ENCODE data around the gene SEC61B. TPM values are rescaled to one million over a fixed set of nuclear protein-coding genes. Genes with fewer than 3 reads are reported as not detected.

Gene SEC61B
- total and polyA plus RNA-seq, 10 of the 15 experiments (the other 5 are each of a cell fraction or from before 2014, with no cell fraction given), result 108 to 747 (median 301) TPM

DNA sequence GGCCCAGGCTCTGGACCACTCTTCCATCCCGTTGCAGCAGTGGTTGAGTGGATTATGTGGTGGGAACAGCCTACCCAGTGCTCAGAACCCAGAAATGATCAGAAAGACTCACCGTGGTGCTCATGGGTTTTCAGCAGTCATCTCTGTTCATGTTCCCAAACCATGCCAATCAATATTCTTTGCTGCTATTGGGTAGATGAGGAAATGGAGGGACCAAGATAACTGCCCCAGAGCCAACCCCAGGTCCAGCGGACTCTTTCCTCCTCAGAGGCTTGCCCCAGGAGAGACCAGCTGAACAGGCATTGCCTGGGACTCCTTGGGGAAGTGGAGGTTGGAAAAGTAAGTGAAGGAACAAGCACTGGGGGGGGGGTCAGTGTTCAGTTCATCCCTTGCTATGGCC, 38.5 kb upstream of the SEC61B start:
- in situ Hi-C loops (cut with MboI), result loop anchor here (5.0 to 10.0 kb wide), 5 partner anchors 51 to 1141 kb away; no protein-coding TSS in a partner anchor
- no peak overlapping the region for H3K4me3 ChIP-seq
- DNase-seq (ENCODE audit: low read depth, low spot score) (no peak), FAIRE-seq (no peak), ATAC-seq (no peak)
- H3K4me1 ChIP-seq (ENCODE audit: control insufficient read depth, insufficient read depth, low read length), result peaks cover 77% of the 10 kb centered on the region
- 78% methylated on average over 3 of the region's 3 CpGs for WGBS (ENCODE audit: insufficient coverage, insufficient replicate concordance, low lambda C conversion rate, missing lambda C conversion rate)
- H3K27me3 ChIP-seq (replicated peaks in 1 of 2; ENCODE audit: control insufficient read depth in 2 of 2, insufficient read depth in 2 of 2, low read length in 1 of 2), result no peaks in the 10 kb centered on the region
- BruUV-seq (replicated peaks), result TSS peak; percentile 65
- H4K20me1 ChIP-seq (ENCODE audit: control insufficient read depth, insufficient read depth), result no peaks in the 10 kb centered on the region
- no peak overlapping the region for H3K4me2 ChIP-seq (ENCODE audit: control insufficient read depth, insufficient read depth)
- H3K36me3 ChIP-seq (ENCODE audit: control insufficient read depth in 2 of 2, insufficient read depth in 2 of 2, low read length in 1 of 2), result no peaks in the 10 kb centered on the region
- CTCF ChIA-PET, result interaction anchor here (0.5 to 9.3 kb wide), 24 partner anchors 11 to 1389 kb away, joined by 3 to 131 read pairs (median 5); partner anchors contain the start of genes ALG2 and SEC61B
- SMC1A ChIA-PET (ENCODE audit: uncharacterized antibody, unreplicated experiment), result interaction anchor here (0.9 to 12.4 kb wide), 13 partner anchors 11 to 1141 kb away, joined by 3 to 189 read pairs (median 11); partner anchors contain the start of genes ALG2 and SEC61B
- no peaks in the 10 kb centered on the region for H3K79me2 ChIP-seq (ENCODE audit: control insufficient read depth, insufficient read depth, low read length)
- POLR2A ChIA-PET, result interaction anchor here (0.6 to 2.4 kb wide), 7 partner anchors 19 to 978 kb away, joined by 3 to 11 read pairs (median 6); partner anchors contain the start of genes ALG2 and SEC61B
- peak overlapping the region; percentile 49 for H3K27ac ChIP-seq (ENCODE audit: control insufficient read depth, insufficient read depth)
- no peak overlapping the region for H2AFZ ChIP-seq (ENCODE audit: control insufficient read depth, low read depth, low read length)
- intact Hi-C loops (cut with micrococcal nuclease; ENCODE audit: unreplicated experiment), result loop anchor here (1.0 to 10.0 kb wide), 13 partner anchors 20 to 1251 kb away; partner anchors contain the start of genes ERP44, INVS, NR4A3 and SEC61B
- RAD21 ChIA-PET (ENCODE audit: unreplicated experiment), result interaction anchor here (0.5 to 13.6 kb wide), 18 partner anchors 10 to 1035 kb away, joined by 3 to 147 read pairs (median 6); partner anchors contain the start of genes ALG2 and SEC61B
- no peaks in the 10 kb centered on the region for H3K9me3 ChIP-seq (replicated peaks; ENCODE audit: control insufficient read depth, insufficient read depth, low read length)
- peak overlapping the region; percentile 28; the same call in 1 of the 2 replicates for H3K9ac ChIP-seq (ENCODE audit: control insufficient read depth, insufficient read depth, low read length)
- no peak for TF ChIP-seq TARDBP (IDR thresholded peaks at IDR 0.05; ENCODE audit: borderline replicate concordance)
- TF ChIP-seq, protein P1, sequence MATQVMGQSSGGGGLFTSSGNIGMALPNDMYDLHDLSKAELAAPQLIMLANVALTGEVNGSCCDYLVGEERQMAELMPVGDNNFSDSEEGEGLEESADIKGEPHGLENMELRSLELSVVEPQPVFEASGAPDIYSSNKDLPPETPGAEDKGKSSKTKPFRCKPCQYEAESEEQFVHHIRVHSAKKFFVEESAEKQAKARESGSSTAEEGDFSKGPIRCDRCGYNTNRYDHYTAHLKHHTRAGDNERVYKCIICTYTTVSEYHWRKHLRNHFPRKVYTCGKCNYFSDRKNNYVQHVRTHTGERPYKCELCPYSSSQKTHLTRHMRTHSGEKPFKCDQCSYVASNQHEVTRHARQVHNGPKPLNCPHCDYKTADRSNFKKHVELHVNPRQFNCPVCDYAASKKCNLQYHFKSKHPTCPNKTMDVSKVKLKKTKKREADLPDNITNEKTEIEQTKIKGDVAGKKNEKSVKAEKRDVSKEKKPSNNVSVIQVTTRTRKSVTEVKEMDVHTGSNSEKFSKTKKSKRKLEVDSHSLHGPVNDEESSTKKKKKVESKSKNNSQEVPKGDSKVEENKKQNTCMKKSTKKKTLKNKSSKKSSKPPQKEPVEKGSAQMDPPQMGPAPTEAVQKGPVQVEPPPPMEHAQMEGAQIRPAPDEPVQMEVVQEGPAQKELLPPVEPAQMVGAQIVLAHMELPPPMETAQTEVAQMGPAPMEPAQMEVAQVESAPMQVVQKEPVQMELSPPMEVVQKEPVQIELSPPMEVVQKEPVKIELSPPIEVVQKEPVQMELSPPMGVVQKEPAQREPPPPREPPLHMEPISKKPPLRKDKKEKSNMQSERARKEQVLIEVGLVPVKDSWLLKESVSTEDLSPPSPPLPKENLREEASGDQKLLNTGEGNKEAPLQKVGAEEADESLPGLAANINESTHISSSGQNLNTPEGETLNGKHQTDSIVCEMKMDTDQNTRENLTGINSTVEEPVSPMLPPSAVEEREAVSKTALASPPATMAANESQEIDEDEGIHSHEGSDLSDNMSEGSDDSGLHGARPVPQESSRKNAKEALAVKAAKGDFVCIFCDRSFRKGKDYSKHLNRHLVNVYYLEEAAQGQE (IDR thresholded peaks at IDR 0.05; ENCODE audit: low read depth, low read length), result no peak
- TF ChIP-seq YBX1 (IDR thresholded peaks at IDR 0.05), result no peak
- TF ChIP-seq, protein P2, sequence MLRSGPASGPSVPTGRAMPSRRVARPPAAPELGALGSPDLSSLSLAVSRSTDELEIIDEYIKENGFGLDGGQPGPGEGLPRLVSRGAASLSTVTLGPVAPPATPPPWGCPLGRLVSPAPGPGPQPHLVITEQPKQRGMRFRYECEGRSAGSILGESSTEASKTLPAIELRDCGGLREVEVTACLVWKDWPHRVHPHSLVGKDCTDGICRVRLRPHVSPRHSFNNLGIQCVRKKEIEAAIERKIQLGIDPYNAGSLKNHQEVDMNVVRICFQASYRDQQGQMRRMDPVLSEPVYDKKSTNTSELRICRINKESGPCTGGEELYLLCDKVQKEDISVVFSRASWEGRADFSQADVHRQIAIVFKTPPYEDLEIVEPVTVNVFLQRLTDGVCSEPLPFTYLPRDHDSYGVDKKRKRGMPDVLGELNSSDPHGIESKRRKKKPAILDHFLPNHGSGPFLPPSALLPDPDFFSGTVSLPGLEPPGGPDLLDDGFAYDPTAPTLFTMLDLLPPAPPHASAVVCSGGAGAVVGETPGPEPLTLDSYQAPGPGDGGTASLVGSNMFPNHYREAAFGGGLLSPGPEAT (IDR thresholded peaks at IDR 0.05; ENCODE audit: low read depth), result no peak
- TF ChIP-seq ZZZ3 (IDR thresholded peaks at IDR 0.05; ENCODE audit: control insufficient read depth, insufficient read length, low read depth), result no peak
- no peak for TF ChIP-seq ZNF384 (IDR thresholded peaks at IDR 0.05; ENCODE audit: borderline replicate concordance, low read depth, low read length)
- TF ChIP-seq ZNF274 (IDR thresholded peaks at IDR 0.05; ENCODE audit: insufficient read depth, insufficient read length), result no peak
- TF ChIP-seq SIX5 (IDR thresholded peaks at IDR 0.05; ENCODE audit: low read depth, low read length, severe bottlenecking), result no peak
- TF ChIP-seq, protein P3, sequence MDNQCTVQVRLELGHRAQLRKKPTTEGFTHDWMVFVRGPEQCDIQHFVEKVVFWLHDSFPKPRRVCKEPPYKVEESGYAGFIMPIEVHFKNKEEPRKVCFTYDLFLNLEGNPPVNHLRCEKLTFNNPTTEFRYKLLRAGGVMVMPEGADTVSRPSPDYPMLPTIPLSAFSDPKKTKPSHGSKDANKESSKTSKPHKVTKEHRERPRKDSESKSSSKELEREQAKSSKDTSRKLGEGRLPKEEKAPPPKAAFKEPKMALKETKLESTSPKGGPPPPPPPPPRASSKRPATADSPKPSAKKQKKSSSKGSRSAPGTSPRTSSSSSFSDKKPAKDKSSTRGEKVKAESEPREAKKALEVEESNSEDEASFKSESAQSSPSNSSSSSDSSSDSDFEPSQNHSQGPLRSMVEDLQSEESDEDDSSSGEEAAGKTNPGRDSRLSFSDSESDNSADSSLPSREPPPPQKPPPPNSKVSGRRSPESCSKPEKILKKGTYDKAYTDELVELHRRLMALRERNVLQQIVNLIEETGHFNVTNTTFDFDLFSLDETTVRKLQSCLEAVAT (IDR thresholded peaks at IDR 0.05), result no peak
- TF ChIP-seq CHD1 (IDR thresholded peaks at IDR 0.05; ENCODE audit: low read depth, low read length), result no peak
- no peak for TF ChIP-seq ETV6 (conservative IDR thresholded peaks at IDR 0.05 in 1 of 2, IDR thresholded peaks at IDR 0.05 in 1 of 2; ENCODE audit: borderline replicate concordance in 1 of 2, low read depth in 1 of 2)
- TF ChIP-seq PML (IDR thresholded peaks at IDR 0.05; ENCODE audit: low read length), result no peak
- TF ChIP-seq ATF2 (IDR thresholded peaks at IDR 0.05; ENCODE audit: low read length), result no peak

All from GM12878 (cell line).